Loucy (cell line): Measurements from ENCODE around the gene TNFRSF25.
"Not testable (repeated sequence)": the region's sequence is repeated elsewhere in the genome, so short reads cannot be mapped to it uniquely, and the experiment has no call there.

Source experiments
- H2AFZ ChIP-seq: fragments of 200-600 bp; sonication (generic); 2 replicates; pipeline ENCODE4 v1.6.0; 2016; ENCODE audit warnings: antibody characterized with exemption, mild to moderate bottlenecking, low read length, moderate library complexity
- H3F3A ChIP-seq: fragments of 200-600 bp; 2 replicates; pipeline ENCODE4 v1.6.0; 2016; ENCODE audit warnings: antibody characterized with exemption, low read depth, mild to moderate bottlenecking
- H3K27me3 ChIP-seq: fragments of 200-600 bp; sonication (generic); 2 replicates; pipeline ENCODE4 v1.6.1; 2014; ENCODE audit warnings: low read length, mild to moderate bottlenecking; ENCODE audit not compliant: insufficient read depth, poor library complexity, severe bottlenecking
- H3K36me3 ChIP-seq: fragments of 200-600 bp; sonication (generic); 2 replicates; pipeline ENCODE4 v1.6.1; 2016; ENCODE audit warnings: low read length; ENCODE audit not compliant: insufficient read depth
- H3K4me1 ChIP-seq: fragments of 200-600 bp; sonication (generic); 2 replicates; pipeline ENCODE4 v1.5.1; 2014; ENCODE audit warnings: low read length, mild to moderate bottlenecking; ENCODE audit not compliant: insufficient read depth, poor library complexity, severe bottlenecking
- H3K4me2 ChIP-seq: fragments of 200-600 bp; sonication (generic); 2 replicates; pipeline ENCODE4 v1.6.0; 2014; ENCODE audit warnings: antibody characterized with exemption, low read length, low read depth, mild to moderate bottlenecking; ENCODE audit not compliant: poor library complexity, severe bottlenecking
- H3K4me3 ChIP-seq: fragments of 200-600 bp; sonication (generic); 2 replicates; pipeline ENCODE4 v1.5.1; 2014; ENCODE audit warnings: low read length, mild to moderate bottlenecking, mixed read lengths; ENCODE audit not compliant: poor library complexity, severe bottlenecking
- H3K79me2 ChIP-seq: fragments of 200-600 bp; sonication (generic); 2 replicates; pipeline ENCODE4 v1.6.1; 2014; ENCODE audit warnings: low read length; ENCODE audit not compliant: insufficient read depth
- H3K9ac ChIP-seq: fragments of 200-600 bp; sonication (generic); 2 replicates; pipeline ENCODE4 v1.6.0; 2014; ENCODE audit warnings: mild to moderate bottlenecking, low read depth, low read length, moderate library complexity; ENCODE audit not compliant: poor library complexity, severe bottlenecking
- H3K9me2 ChIP-seq: fragments of 200-600 bp; sonication (generic); replicated peaks from 2 replicates; pipeline ENCODE4 v1.6.1; 2016; ENCODE audit warnings: low read depth, low read length, mixed read lengths
- H3K9me3 ChIP-seq: fragments of 200-600 bp; sonication (generic); 2 replicates; pipeline ENCODE4 v1.6.1; 2014; ENCODE audit warnings: mild to moderate bottlenecking, antibody characterized with exemption, low read length, low read depth; ENCODE audit not compliant: insufficient read depth
- H4K20me1 ChIP-seq: fragments of 200-600 bp; sonication (generic); 2 replicates; pipeline ENCODE4 v1.6.0; 2014; ENCODE audit warnings: antibody characterized with exemption, low read length, mild to moderate bottlenecking; ENCODE audit not compliant: insufficient read depth, poor library complexity, severe bottlenecking
- CTCF ChIP-seq: fragments of 200-600 bp; sonication (generic); conservative IDR thresholded peaks from 2 replicates; pipeline ENCODE4 v1.5.1; 2014; ENCODE audit warnings: mild to moderate bottlenecking, antibody characterized with exemption, low read length
- EZH2phosphoT487 ChIP-seq: fragments of 200-600 bp; IDR thresholded peaks from 2 replicates; pipeline ENCODE4 v1.6.1; 2018; ENCODE audit warnings: antibody characterized with exemption, mild to moderate bottlenecking, moderate library complexity, borderline replicate concordance

The TNFRSF25 gene

DNA sequence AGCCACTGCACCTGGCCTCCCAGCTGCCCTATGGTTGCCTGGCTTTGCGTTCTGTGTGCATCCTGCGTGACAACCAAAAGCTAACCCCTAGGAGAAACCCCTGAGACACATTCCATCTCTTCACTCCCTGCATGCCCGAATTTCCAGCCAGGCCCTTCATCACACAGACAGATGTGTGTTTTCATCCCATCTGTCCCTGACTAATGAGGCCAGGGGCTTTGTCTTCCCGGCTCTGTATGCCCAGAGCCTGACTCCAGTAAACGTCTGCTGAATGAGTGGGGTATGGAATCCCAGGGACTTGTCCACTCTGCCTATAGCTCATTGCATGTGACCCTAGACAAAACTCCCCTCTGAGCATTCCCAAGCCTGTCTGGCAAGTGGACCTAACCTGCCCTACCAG, 31.8 kb downstream of the TNFRSF25 start:
- Histone ChIP-seq H2AFZ (no peak overlapping the region), H3F3A (no peaks in the 10 kb centered on the region), H3K9me3 (no peaks in the 10 kb centered on the region), H3K4me3 (no peak overlapping the region), H3K9ac (no peak overlapping the region), H3K4me2 (no peak overlapping the region), H4K20me1 (no peaks in the 10 kb centered on the region), H3K4me1 (no peaks in the 10 kb centered on the region), H3K9me2 (no peaks in the 10 kb centered on the region), H3K36me3 (no peaks in the 10 kb centered on the region), H3K79me2 (no peaks in the 10 kb centered on the region), H3K27me3 (no peaks in the 10 kb centered on the region)
- TF ChIP-seq EZH2phosphoT487 (no peak), CTCF (no peak)

- not testable (repeated sequence) for H3K27me3 ChIP-seq, H3K4me3 ChIP-seq, H3K4me1 ChIP-seq, H3K9me3 ChIP-seq, H3K9ac ChIP-seq, H3K36me3 ChIP-seq, H3F3A ChIP-seq, H3K4me2 ChIP-seq, H4K20me1 ChIP-seq, H3K9me2 ChIP-seq, H2AFZ ChIP-seq, H3K79me2 ChIP-seq
Measured at GRCh38 chr1:6431645-6432579, 34.1 kb downstream of the TNFRSF25 start.

DNA sequence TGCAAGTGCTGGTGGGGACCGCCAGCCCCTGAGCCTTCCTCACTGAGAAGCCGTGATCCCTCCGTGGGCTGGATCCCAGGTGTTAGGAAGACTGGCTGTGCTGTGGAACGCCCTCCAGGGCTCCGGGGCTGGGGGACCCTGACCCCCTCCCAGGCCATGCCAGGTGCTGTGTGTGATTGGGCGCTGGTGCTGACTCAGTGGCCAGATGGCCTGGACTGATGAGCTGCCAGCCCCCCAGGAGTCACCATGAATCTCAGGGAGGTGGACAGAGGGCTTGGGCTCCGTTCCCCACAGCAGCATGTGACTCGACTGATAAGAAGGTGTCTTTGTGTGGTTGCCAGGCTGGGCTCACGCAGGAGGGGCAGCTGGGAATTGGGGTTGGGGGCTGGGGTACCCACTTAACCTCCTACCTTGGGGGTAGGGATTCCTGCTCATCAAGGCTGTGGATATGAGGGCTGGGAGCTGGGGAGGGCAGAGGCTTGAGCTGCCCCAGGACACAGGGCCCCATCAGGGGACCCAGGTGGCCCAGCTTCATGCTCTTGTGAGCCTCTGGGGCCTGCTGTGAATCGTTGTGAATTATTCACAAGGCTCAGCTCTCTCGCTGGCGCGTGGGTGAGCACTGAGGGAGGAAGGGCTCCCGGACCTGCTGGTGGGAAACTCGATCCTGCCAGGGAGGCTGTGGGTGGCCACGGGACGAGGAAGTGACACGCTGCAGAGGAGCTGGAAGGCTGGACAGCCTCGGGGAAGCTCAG, 36.1 kb downstream of the TNFRSF25 start:
- not testable (repeated sequence) for H3K36me3 ChIP-seq, H4K20me1 ChIP-seq, H3K9me2 ChIP-seq, H3K4me2 ChIP-seq, H3K9me3 ChIP-seq, H3K9ac ChIP-seq, H3K4me1 ChIP-seq, H3K27me3 ChIP-seq, H3K79me2 ChIP-seq, H3F3A ChIP-seq, H2AFZ ChIP-seq, H3K4me3 ChIP-seq

DNA sequence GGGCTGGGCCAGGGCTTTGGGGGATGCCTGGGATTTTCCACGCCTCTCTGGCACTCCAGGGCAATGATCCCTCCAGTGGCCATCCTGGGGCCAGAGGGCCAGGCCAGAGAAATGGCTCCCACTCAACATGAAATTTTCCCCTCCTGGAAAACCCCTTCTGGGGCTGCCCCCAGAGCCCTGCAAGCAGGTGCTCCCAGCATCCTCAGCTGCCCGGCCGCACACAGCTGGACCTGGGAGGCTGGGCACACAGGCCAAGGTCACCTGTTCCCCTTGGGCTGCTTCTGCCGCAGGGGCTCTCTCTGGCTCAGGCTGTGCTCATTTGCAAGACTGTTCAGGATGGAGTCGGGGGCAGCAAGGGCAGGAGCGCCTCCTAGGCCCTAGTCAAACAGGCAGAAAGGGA, 37.5 kb downstream of the TNFRSF25 start:
- H3K4me3 ChIP-seq, H3F3A ChIP-seq, H4K20me1 ChIP-seq, H3K9ac ChIP-seq, H3K27me3 ChIP-seq, H3K9me3 ChIP-seq, H3K4me2 ChIP-seq, H3K4me1 ChIP-seq, H3K79me2 ChIP-seq, H2AFZ ChIP-seq, H3K9me2 ChIP-seq, H3K36me3 ChIP-seq: not testable (repeated sequence)
